CD4-positive, alpha-beta T cell treated with Interferon gamma for 1 hour (primary cell): ENCODE results near the gene MYH13.
A peak's percentile ranks its signal among the peaks of the same experiment; 100 is the strongest.
"Not testable (repeated sequence)": the region's sequence is repeated elsewhere in the genome, so short reads cannot be mapped to it uniquely, and the experiment has no call there.

Experiments used
- DNase-seq: peaks from one replicate; pipeline ENCODE4 v3.0.0-alpha.2; 2020

MYH13 gene

GRCh38 chr17:10295728-10296343, 77.0 kb downstream of the MYH13 start:
- peak; percentile 14 for DNase-seq

- DNase-seq: no peak
Measured at GRCh38 chr17:10294180-10294579, 78.6 kb downstream of the MYH13 start.

- no peak for DNase-seq
Measured at GRCh38 chr17:10292057-10292937, 80.5 kb downstream of the MYH13 start.

- not testable (repeated sequence) for DNase-seq
Measured at GRCh38 chr17:10291576-10291975, 81.2 kb downstream of the MYH13 start.

GRCh38 chr17:10290041-10290440, 82.8 kb downstream of the MYH13 start:
- no peak for DNase-seq

- DNase-seq: no peak
Measured at GRCh38 chr17:10286324-10286723, 86.5 kb downstream of the MYH13 start.

- no peak for DNase-seq
Measured at GRCh38 chr17:10285896-10286295, 86.9 kb downstream of the MYH13 start.

GRCh38 chr17:10280068-10280467, 92.7 kb downstream of the MYH13 start:
- no peak for DNase-seq

- no peak for DNase-seq
Measured at GRCh38 chr17:10278218-10278617, 94.6 kb downstream of the MYH13 start.

- DNase-seq: no peak
Measured at GRCh38 chr17:10276436-10276835, 96.4 kb downstream of the MYH13 start.

GRCh38 chr17:10275418-10275817, 97.4 kb downstream of the MYH13 start:
- DNase-seq: no peak

GRCh38 chr17:10271106-10271562, 101.7 kb downstream of the MYH13 start:
- DNase-seq: no peak

- no peak for DNase-seq
Measured at GRCh38 chr17:10270258-10270657, 102.5 kb downstream of the MYH13 start.

GRCh38 chr17:10268005-10268404, 104.8 kb downstream of the MYH13 start:
- no peak for DNase-seq

- DNase-seq: no peak
Measured at GRCh38 chr17:10266296-10266876, 106.4 kb downstream of the MYH13 start.

GRCh38 chr17:10265100-10265810, 107.6 kb downstream of the MYH13 start:
- no peak for DNase-seq

GRCh38 chr17:10264051-10264450, 108.8 kb downstream of the MYH13 start:
- DNase-seq: no peak

GRCh38 chr17:10262451-10262850, 110.4 kb downstream of the MYH13 start:
- no peak for DNase-seq

GRCh38 chr17:10261098-10261497, 111.7 kb downstream of the MYH13 start:
- no peak for DNase-seq

GRCh38 chr17:10251212-10251948, 121.4 kb downstream of the MYH13 start:
- no peak for DNase-seq
